Neural progenitor cell (in vitro differentiated cells): Measurements from ENCODE around the gene PRDM1.

Experiments
- CTCF ChIP-seq: fragments of 200-600 bp; sonication (generic); IDR thresholded peaks from 2 replicates; pipeline ENCODE4 v1.5.1; 2017; ENCODE audit warnings: antibody characterized with exemption, mild to moderate bottlenecking
- EZH2 ChIP-seq: fragments of 200-600 bp; sonication (generic); IDR thresholded peaks from 2 replicates; pipeline ENCODE4 v1.6.1; 2017; ENCODE audit warnings: antibody characterized with exemption, mild to moderate bottlenecking, moderate library complexity

- TF ChIP-seq CTCF (no peak), EZH2 (no peak)
Observed at GRCh38 chr6:106120406-106120805, 34.3 kb downstream of the PRDM1 start.
